ENCODE data around the gene PSMD3.
"Not testable (repeated sequence)": the region's sequence is repeated elsewhere in the genome, so short reads cannot be mapped to it uniquely, and the experiment has no call there.

PSMD3 gene

GRCh38 chr17:40000161-40000560 lies 19.6 kb downstream of the PSMD3 start:
- DNase-seq, result no peak

- DNase-seq, result not testable (repeated sequence)
Measured at GRCh38 chr17:40001335-40001734, 20.7 kb downstream of the PSMD3 start.

GRCh38 chr17:40004072-40004471 lies 23.5 kb downstream of the PSMD3 start:
- no peak for DNase-seq

- DNase-seq, result no peak
Measured at GRCh38 chr17:40004712-40005111, 24.1 kb downstream of the PSMD3 start.

GRCh38 chr17:40005520-40005919 lies 24.9 kb downstream of the PSMD3 start:
- DNase-seq, result no peak

- not testable (repeated sequence) for DNase-seq
Measured at GRCh38 chr17:40010946-40011500, 30.4 kb downstream of the PSMD3 start.

- DNase-seq, result not testable (repeated sequence)
Measured at GRCh38 chr17:40012017-40012647, 31.5 kb downstream of the PSMD3 start.

GRCh38 chr17:40014375-40014980 lies 33.9 kb downstream of the PSMD3 start:
- DNase-seq, result no peak

- no peak for DNase-seq
Measured at GRCh38 chr17:40015005-40015997, 34.7 kb downstream of the PSMD3 start, which contains the start of gene CSF3. CSF3 (plus strand) TSS chr17:40015440; CDS start chr17:40015475, 35 bp downstream.

GRCh38 chr17:40015998-40016985 lies 35.7 kb downstream of the PSMD3 start:
- no peak for DNase-seq

- no peak for DNase-seq
Measured at GRCh38 chr17:40017422-40018080, 36.9 kb downstream of the PSMD3 start.

- DNase-seq, result no peak
Measured at GRCh38 chr17:40018211-40019121, 37.9 kb downstream of the PSMD3 start.

GRCh38 chr17:40019140-40019991 lies 38.8 kb downstream of the PSMD3 start:
- no peak for DNase-seq

- no peak for DNase-seq
Measured at GRCh38 chr17:40020146-40020545, 39.5 kb downstream of the PSMD3 start.

GRCh38 chr17:40021451-40021971 lies 40.9 kb downstream of the PSMD3 start:
- DNase-seq, result no peak

GRCh38 chr17:40022497-40022896 lies 41.9 kb downstream of the PSMD3 start:
- DNase-seq, result no peak

- DNase-seq, result no peak
Measured at GRCh38 chr17:40022961-40023541, 42.4 kb downstream of the PSMD3 start.

- DNase-seq, result no peak
Measured at GRCh38 chr17:40023590-40024292, 43.1 kb downstream of the PSMD3 start.

All from CD4-positive, alpha-beta T cell treated with Interleukin-21 for 1 hour (primary cell).